GM18502 (cell line): ENCODE measurements around the gene ZNF19.

Experiments
- ATAC-seq: cut with Tn5 transposase; IDR thresholded peaks from one replicate; pipeline ENCODE4 v1.9.1; 2021; ENCODE audit warnings: mild to moderate bottlenecking; ENCODE audit not compliant: unreplicated experiment, poor library complexity

ZNF19 gene

DNA sequence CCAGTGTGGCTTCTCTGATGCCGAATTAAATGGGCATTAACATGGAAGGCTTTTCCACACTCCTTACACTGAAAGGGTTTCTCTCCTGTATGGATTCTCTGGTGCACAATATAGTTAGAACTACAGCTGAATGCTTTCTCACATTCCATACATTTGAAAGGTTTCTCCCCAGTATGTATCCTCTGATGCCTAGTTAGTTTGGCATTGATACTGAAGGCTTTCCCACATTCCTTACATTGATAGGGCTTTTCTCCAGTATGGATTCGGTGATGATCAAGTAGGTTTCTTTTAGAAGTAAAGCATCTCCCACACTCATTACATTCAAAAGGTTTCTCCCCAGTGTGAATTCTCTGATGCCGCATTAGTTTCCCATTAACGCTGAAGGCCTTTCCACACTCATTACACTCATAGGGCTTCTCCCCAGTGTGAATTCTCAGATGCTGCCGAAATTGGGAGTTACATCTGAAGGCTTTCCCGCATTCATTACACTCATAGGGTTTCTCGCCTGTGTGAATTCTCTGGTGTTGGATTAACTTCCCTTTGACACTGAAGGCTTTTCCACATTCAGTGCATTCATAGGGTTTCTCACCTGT, 40.8 kb downstream of the ZNF19 start:
- no peak for ATAC-seq

DNA sequence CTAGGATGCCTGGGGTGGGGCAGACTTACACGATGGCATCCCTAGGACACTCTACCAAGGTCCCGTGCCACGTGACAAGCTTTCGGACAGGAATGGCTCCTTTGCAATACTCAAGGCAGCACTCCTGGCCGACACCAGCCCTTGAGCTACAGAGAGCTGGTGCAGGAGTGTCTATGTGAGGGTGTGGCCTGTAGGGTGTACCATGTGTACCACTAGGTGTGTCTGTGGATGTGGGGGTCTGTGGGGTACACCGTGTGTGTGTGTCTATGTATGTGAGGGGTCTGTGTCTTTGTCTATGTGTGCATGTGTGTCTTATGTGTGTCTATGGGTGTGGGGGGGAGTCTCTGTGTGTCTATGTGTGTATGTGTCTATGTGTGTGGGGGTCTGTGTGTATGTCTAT, 45.4 kb downstream of the ZNF19 start:
- ATAC-seq = no peak

DNA sequence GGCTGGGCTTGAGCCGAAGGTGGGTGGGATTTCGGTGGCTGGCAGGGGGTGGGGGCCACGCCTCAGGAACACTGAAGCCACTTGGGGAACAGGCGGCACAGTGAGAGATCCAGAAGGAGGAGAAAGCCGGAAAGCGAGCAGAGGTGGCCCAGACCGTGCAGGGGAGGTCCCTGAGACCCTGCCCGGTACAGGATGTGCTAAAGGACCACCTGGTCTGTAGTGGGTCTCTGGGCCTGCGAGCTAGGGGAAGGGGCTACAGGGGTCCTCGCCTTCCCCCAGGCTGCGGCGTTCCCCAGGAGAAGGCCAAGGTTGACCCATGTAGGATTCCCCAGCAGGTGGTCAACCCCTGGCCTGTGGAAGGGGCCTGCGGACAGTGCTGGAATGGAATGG, 47.1 kb downstream of the ZNF19 start, which contains the start of gene TLE7:
TSS of gene TLE7 (minus strand) at position 4 of the 390 bp plus-strand sequence. CDS start 8,730 bp downstream, outside the sequence.
- ATAC-seq = no peak

DNA sequence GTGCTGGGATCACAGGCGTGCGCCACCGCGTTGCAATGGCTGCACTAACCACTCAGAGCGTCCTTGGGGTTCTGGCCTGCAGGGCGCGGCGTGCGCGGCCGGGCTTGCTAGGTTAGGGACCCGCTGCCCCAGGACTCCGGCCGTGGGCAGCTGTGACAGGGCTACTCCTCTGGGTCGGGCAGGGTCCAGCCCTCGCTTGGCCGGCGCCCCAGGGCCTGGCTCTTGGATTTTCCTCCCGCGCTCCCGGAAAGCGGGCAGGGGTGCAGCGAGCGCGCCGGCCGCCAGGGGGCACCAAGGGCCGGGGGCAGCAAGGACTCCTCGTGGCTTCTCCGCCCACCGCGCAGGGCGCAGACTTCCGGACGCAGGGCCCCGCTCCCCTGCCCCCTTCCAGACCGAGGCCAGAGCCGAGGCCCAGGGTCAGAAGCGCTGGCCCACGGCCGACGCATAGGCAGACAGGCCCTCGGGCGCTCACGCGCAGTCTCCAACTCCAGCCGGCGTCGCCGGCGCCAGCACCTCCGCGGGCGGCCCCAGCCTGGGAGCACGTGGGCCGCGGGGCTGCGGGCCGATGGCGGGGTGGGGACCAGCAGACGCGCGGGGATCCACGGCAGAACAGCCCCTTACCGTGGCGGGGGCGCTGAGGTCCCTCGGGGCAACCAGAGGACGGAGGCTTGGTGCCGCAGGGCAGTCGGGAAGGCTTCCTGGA, 47.6 kb downstream of the ZNF19 start:
- no peak for ATAC-seq

DNA sequence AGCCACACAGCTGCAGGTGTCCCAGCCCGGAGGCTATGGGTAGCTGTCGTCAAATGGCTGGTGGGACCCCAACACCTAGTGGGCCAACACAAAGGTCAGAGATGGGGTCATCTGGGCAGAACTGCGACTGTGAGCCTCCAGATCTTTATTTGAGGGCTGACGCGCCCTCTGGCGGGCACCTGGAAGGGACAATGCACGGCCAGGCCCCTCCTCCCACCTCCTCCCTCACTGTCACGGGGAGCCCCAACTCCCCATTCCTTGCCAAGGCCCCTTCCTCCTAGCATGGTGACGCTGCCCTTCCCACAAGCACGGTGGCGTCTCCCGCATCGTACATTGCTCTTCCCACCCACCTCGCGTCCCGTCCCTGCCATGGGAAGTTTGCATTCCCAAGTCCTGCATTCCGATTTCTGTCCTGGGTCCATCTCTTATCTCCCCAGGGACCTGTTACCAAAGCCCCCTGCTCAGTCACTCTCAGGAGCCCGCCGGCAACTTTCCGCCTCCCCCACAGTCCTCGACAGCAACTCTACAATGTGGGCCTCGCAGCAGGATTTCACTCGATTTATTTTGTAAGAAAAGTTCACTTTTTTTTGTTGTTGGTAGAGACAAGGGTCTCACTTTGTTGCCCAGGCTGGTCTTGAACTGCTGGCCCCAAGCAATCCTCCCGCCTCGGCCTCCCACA, 48.3 kb downstream of the ZNF19 start:
- ATAC-seq = no peak

DNA sequence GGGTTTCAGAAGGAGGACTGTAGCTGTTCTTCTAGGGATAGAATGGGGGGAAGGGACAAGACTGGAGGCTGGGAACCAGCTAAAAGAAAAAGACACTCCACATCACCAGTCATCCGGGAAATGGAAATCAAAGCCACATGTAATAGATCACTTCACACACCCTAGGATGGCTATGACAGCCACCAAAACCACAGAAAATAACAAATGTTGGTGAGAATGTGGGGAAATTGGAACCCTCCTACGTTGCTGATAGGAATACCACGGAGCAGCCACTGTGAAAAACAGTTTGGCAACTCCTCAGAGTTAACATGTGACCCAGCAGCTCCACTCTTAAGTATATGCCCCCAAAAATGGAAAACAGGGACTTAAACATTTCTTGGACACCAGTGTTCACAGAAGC, 49.6 kb downstream of the ZNF19 start:
- ATAC-seq = no peak

DNA sequence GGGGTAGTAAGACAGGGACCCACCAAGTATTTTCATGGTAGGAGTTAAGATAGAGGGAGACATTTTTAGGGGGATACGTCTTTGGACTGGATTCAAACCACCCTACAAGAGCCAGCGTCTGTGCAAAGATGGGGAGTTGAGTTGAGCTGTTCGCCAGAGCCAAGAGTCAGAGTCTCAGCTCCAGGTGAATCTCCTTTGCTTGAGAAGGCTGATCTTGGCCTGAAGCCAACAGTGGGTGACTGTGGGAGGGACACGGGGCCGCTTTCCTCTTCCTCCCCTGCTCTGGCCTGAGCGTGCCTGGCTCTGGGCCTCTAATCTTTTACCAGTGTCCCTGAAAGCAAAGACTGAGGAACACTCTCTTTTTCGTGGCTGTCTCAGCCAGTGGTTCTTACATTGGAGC, 52.7 kb downstream of the ZNF19 start:
- no peak for ATAC-seq

DNA sequence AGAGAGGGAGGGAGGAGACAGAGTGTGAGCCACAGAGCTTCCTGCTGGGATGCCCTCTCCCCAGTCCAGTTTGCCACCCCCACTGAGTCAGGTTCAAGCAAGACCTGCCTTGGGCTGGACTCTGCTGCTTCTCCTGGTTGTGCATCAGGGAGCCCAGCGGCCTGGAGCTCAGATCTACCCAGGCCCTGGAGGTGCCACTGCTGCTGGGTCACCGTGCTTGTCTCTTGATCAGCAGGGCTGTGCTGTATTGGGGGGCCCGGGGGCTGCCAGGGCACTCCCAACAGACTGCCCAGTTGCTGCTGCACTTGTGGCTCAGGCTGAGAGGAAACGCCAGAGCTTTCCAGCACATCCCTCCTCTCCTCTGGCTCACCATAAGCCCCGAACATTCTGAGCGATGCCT, 56.2 kb downstream of the ZNF19 start:
- ATAC-seq = no peak

DNA sequence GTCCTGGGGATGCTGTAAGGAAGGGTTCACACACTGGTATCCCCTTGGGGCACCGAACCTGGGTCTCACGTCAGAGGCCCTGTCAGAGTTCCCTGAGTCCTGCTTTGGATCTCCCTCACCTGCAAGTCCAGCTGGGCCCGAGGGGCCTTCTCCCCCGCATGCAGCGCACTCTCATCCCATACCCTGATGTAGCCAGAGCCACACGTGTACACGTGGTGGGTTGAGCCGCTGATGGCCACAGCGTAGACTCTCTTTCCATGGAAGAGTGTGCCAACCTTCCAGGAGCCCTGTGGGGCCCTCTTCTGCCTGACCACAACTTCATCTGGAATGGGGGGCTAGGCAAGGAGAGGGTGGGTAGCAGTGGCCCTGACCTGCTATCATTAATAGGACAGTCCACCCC, 57.1 kb downstream of the ZNF19 start:
- no peak for ATAC-seq

DNA sequence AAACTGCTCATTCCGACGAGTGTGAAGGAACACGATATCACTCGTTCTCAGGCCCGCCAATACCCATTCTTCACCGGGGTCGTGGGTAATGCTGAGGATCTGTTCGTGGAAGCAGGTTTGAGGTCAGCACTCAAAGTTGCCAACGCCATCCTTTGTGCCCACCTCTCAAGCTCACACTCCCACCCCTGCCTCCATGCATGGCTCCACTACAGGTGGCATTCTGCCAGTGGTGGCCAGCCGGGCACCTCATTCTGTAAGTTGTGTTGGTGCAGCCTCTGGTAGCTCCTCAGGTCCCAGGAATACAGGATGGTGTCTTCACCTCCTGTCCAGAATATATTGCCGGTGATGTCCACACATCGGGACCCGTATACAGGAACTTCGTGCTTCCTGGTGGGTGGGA, 57.9 kb downstream of the ZNF19 start:
- no peak for ATAC-seq

DNA sequence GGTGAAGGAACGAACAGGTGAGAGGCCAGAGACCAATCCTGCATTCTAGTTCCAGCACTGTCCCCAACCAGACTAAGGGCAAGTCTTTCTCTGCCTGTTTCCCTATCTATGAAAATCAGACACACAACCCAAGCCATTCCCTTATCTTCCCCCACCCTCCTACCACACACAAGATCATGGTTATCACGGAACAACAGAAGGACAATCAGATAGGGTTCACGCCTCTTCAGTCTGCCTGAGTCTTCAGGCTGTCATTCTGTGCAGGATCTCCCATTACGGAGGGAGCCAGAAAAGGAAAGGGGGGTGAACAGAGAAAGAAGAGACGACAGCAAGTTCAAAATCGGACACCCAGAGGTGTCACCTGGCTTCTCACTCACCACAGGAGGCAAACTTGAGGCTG, 58.4 kb downstream of the ZNF19 start:
- no peak for ATAC-seq

DNA sequence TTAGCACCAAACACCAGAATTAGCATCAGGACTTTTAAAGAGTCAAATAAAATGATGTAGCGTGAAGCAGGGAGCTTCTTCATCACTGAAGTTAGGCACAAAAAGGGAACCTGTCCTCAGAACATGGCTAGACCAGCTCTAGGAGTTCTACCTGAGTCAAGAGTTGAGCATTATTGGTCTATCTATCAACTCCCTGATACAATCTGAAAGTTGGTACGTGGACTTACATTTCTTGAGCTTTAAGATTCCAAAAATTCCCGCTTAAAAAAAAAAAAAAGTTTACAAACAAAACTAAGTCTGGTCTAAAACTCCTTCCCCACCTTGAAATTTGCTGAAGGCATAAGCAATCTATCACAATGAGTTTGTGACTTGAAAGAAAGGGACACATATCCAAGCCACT, 59.5 kb downstream of the ZNF19 start:
- no peak for ATAC-seq

DNA sequence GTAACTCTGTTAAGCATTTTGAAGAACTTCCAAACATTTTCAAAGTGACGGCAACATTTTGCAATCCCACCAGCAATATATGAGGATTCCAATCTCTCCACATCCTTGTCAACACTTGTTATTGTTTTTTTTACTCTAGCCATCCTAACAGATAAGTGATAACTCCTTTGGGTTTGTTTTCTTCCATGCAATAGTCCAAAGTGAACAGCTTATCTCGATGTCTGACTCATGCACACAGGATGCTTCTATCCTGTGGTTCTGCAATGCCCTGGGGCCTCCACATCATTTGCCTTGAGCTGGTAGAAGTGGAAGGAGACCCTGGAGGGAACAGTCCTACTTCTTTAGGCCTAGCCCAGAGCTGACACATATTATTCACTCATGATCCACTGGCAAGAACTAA, 60.2 kb downstream of the ZNF19 start:
- no peak for ATAC-seq

DNA sequence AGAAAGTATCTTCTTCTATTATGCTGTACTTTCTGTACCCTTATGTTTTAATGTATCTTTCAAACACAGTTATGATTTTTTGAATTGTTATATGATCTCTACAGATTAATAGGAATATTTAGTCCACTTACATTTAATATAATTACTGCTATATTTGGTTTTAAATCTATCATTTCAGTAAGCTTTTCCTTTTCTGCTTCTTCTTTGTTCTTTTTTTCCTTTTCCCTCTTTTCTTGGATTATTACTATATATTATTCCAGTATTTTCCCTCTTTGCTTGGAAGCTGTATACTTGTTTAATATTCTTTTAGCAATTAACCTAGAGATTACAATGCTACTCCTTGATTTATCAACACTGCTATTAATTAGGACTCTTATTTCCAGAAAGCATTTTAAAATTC, 60.7 kb downstream of the ZNF19 start:
- no peak for ATAC-seq

DNA sequence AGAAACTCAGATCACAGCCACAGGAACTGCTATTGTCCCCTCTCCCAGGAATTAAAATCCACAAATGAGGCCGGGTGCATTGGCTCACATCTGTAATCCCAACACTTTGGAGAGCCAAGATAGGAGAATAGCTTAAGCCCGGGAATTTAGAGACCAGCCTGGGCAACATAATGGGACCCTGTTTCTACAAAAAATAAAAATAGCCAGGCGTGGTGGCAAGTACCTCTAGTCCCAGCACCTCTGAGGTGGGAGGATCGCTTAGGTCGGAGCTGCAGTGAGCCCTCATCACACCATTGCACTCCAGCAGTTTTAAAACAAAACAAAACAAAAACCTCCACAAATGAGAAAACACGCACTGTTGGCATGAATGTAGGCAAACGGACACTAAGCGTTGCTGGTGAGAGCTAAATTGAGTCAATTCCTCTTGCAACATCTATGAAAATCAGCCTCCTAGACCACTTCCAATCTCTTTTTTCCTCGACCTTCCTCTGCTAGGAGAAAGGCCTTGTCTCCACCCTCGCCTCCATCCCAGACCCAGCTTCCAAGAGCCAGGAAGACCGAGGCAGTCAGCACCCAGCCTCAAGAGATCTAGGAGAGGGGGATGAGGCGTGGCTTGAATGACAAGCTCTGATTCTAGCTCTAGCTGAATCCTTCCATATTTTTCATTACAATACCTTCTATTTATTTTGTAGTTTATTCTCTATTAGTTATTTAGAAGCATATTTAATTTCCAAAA, 62.1 kb downstream of the ZNF19 start:
- no peak for ATAC-seq

DNA sequence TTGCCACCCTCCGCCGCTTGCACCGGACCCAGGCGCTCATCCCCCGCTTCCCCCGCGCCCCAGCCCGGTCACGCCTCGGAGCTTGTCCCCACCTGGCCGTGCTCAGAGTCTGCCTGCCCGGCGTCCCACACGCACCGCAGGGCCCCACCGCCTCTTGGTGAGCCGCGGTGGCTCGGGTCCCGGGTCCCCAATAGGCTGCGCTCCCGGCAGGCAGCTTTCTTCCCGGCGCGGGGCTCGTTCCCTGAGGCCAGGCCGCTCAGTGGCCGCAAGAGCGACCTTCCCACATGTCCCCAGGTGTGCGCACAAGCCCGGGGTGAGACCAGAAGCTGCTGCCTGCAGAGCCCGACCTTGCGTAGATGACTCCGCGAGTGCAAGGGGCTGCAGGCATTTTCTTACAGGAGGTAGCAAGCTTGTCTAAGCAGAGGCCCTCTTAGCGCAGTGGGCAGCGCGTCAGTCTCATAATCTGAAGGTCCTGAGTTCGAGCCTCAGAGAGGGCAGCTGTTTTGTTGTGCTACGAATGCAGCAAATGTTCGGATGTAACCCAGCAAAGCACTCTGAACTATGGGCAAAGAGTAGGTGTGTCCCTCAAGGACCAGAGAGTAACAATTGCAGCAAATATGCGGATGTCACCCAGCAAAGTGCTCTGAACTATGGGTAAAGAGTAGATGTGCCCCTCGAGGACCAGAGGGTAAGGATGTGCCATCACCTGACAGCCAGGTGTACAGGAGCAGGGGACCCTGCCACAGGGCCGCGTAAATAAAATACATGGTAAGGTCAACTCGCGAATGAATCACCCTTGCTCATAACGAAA, 62.9 kb downstream of the ZNF19 start:
- ATAC-seq = peak; percentile 80

DNA sequence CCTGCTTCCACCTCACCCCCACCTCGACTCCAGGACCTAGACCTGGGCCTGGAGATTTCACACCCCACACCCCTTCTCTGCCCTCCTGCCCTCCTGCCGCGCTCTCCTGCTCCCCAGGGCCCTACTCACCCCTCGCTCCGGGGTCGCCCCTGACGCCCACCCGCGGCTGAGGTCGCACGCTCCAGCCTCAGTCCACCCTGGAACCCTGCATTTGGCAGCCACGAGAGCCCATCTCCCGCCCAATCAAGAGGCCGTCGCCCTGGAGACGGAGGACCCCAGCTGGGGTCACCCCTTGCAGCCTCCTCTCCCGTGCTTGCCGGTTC, 63.4 kb downstream of the ZNF19 start:
- no peak for ATAC-seq

DNA sequence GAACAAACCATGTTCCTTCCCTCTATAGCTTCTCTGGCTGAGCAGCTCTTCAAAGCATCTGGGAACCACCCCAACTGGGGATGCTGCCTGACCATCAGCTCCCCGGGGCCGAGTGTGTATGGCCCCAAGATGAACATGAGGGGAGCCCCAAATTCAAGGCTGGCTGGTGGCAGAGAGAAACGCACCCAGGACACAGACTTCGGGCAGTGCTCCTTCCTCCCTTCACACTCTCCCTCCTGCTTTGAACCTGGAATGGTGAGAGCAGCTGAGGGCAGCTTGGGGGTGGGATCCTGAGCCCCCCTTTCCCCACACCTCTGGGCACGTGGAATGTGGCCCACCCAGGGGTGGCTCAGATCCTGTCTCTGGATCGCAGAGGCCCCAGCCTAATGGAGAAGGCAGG, 64.5 kb downstream of the ZNF19 start:
- no peak for ATAC-seq

DNA sequence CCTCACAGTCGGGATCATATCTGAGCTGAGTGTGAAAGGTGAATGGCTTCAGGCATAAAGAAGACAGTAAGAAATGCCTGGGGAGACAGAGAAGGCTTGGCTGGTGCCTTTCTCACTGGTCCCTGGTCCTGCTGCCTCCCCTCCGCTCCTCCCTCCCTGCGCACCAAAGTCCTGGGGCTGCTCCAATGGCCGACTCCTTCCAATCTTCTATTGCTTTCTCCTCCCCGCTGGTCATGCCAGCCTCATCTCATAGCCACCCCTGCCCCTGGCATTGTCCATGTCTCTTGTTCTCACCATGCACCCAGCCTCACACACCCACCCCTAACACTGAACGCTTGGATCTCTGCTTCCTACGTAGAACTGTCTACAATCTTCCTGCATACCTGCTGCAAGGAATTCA, 65.3 kb downstream of the ZNF19 start:
- no peak for ATAC-seq
